ENCODE measurements around the gene ENPP3. TPM values are rescaled to one million over a fixed set of nuclear protein-coding genes. Genes with fewer than 3 reads are reported as not detected.

ENPP3 gene
- polyA plus RNA-seq, 1 experiment, result not detected

- ChIA-PET CTCF (interaction anchor here (1.5 kb wide), 1 partner anchor 180 kb away, joined by 7 read pairs; no protein-coding TSS in a partner anchor), POLR2A (interaction anchor here (0.6 kb wide), 1 partner anchor 222 kb away, joined by 3 read pairs; the partner anchor contains the start of gene CCN2)
- TF ChIP-seq CTCF (IDR thresholded peaks at IDR 0.05; ENCODE audit: insufficient read depth, low read depth, low read length), result no peak
- Histone ChIP-seq H3K4me3 (ENCODE audit: low read depth, low read length) (no peak overlapping the region), H3K27me3 (ENCODE audit: control insufficient read depth, insufficient read depth, low read length) (no peaks in the 10 kb centered on the region), H3K36me3 (ENCODE audit: control insufficient read depth, insufficient read depth, low read length) (no peaks in the 10 kb centered on the region)
- peak; percentile 32 for DNase-seq (ENCODE audit: low read depth)
These were observed 92.4 kb downstream of the ENPP3 start for GRCh38 chr6:131729550-131729949.

GRCh38 chr6:131730264-131730663, 93.2 kb downstream of the ENPP3 start:
- DNase-seq (ENCODE audit: low read depth), result no peak
- ChIA-PET POLR2A (no interaction called here), CTCF (no interaction called here)
- Histone ChIP-seq H3K36me3 (ENCODE audit: control insufficient read depth, insufficient read depth, low read length) (no peaks in the 10 kb centered on the region), H3K27me3 (ENCODE audit: control insufficient read depth, insufficient read depth, low read length) (no peaks in the 10 kb centered on the region), H3K4me3 (ENCODE audit: low read depth, low read length) (no peak overlapping the region)
- no peak for TF ChIP-seq CTCF (IDR thresholded peaks at IDR 0.05; ENCODE audit: insufficient read depth, low read depth, low read length)

- Histone ChIP-seq H3K27me3 (ENCODE audit: control insufficient read depth, insufficient read depth, low read length) (no peaks in the 10 kb centered on the region), H3K4me3 (ENCODE audit: low read depth, low read length) (no peak overlapping the region), H3K36me3 (ENCODE audit: control insufficient read depth, insufficient read depth, low read length) (no peaks in the 10 kb centered on the region)
- ChIA-PET CTCF (interaction anchor here (0.6 to 1.3 kb wide), 5 partner anchors 30 to 184 kb away, joined by 3 to 6 read pairs (median 3); no protein-coding TSS in a partner anchor), POLR2A (no interaction called here)
- no peak for DNase-seq (ENCODE audit: low read depth)
- no peak for TF ChIP-seq CTCF (IDR thresholded peaks at IDR 0.05; ENCODE audit: insufficient read depth, low read depth, low read length)
These were observed 94.1 kb downstream of the ENPP3 start for GRCh38 chr6:131731224-131731623.

GRCh38 chr6:131733376-131734016, 96.4 kb downstream of the ENPP3 start:
- DNase-seq (ENCODE audit: low read depth), result peak; percentile 60
- H3K36me3 ChIP-seq (ENCODE audit: control insufficient read depth, insufficient read depth, low read length), result no peaks in the 10 kb centered on the region
- ChIA-PET POLR2A (no interaction called here), CTCF (interaction anchor here (0.6 to 1.6 kb wide), 3 partner anchors 55 to 1085 kb away, joined by 3 to 5 read pairs (median 4); no protein-coding TSS in a partner anchor)
- H3K4me3 ChIP-seq (ENCODE audit: low read depth, low read length), result no peak overlapping the region
- TF ChIP-seq CTCF (IDR thresholded peaks at IDR 0.05; ENCODE audit: insufficient read depth, low read depth, low read length), result no peak
- no peaks in the 10 kb centered on the region for H3K27me3 ChIP-seq (ENCODE audit: control insufficient read depth, insufficient read depth, low read length)

GRCh38 chr6:131736003-131736596, 99.0 kb downstream of the ENPP3 start:
- DNase-seq (ENCODE audit: low read depth), result no peak
- no peaks in the 10 kb centered on the region for H3K27me3 ChIP-seq (ENCODE audit: control insufficient read depth, insufficient read depth, low read length)
- CTCF ChIA-PET, result interaction anchor here (1.3 to 1.4 kb wide), 2 partner anchors 41 to 179 kb away, joined by 4 read pairs; no protein-coding TSS in a partner anchor
- no peak for TF ChIP-seq CTCF (IDR thresholded peaks at IDR 0.05; ENCODE audit: insufficient read depth, low read depth, low read length)
- POLR2A ChIA-PET, result no interaction called here
- no peaks in the 10 kb centered on the region for H3K36me3 ChIP-seq (ENCODE audit: control insufficient read depth, insufficient read depth, low read length)
- no peak overlapping the region for H3K4me3 ChIP-seq (ENCODE audit: low read depth, low read length)
